ENCODE results near the gene VWC2L. TPM values are rescaled to one million over a fixed set of nuclear protein-coding genes. Genes with fewer than 3 reads are reported as not detected.

Gene VWC2L
- total RNA-seq, 4 donors from 2014 or later = 0.32 TPM; not detected in 3

DNA sequence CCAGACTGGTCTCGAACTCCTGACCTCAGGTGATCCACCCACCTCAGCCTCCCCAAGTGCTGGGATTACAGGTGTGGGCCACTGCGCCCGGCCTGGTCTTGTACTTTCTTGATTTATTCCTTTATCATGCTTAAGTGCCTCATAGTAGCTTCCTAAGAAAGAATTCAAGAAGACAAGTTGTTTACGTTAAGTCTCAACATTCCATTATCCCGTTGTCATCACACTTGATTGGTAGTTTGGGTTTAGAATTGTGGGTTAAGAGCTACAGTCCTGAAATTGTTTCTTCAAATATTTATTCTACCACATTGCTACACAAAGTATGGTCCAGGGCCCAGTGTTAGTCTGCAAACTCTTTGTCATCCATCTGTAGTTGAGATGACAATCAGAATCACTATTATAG, 194.0 kb downstream of the VWC2L start:
- no peak overlapping the region for H3K27ac ChIP-seq
- intact Hi-C loops (cut with DNase I; ENCODE audit: low total_unique reads) = no loop called here
- WGBS, 2 donors (ENCODE audit: low coverage in 1 of 2) = 73 to 77% methylated on average over 5 of the region's 5 CpGs
- H3K9me3 ChIP-seq = no peaks in the 10 kb centered on the region
- TF ChIP-seq CTCF (IDR thresholded peaks at IDR 0.05) (no peak), EP300 (IDR thresholded peaks at IDR 0.05; ENCODE audit: low read depth) (no peak), POLR2AphosphoS5 (IDR thresholded peaks at IDR 0.05) (no peak), POLR2A (IDR thresholded peaks at IDR 0.05) (no peak)
- DNase-seq = no peak
- H3K4me3 ChIP-seq = no peak overlapping the region
- in situ Hi-C loops (cut with MboI; ENCODE audit: low pct_ligation_motif_present in 1 of 4, low pct_unique_long_range_greater_than_20kb in 1 of 4, low sequenced_read_pairs in 3 of 4) = no loop called here
- H3K27me3 ChIP-seq = no peaks in the 10 kb centered on the region
- H3K36me3 ChIP-seq = no peaks in the 10 kb centered on the region
- no peaks in the 10 kb centered on the region for H3K4me1 ChIP-seq

- Histone ChIP-seq H3K4me3 (no peak overlapping the region), H3K4me1 (no peaks in the 10 kb centered on the region), H3K36me3 (no peaks in the 10 kb centered on the region), H3K9me3 (no peaks in the 10 kb centered on the region), H3K27me3 (no peaks in the 10 kb centered on the region), H3K27ac (no peak overlapping the region)
- WGBS, 2 donors (ENCODE audit: low coverage in 1 of 2) = 83 to 85% methylated on average over 4 of the region's 4 CpGs
- in situ Hi-C loops (cut with MboI; ENCODE audit: low pct_ligation_motif_present in 1 of 4, low pct_unique_long_range_greater_than_20kb in 1 of 4, low sequenced_read_pairs in 3 of 4) (no loop called here), intact Hi-C loops (cut with DNase I; ENCODE audit: low total_unique reads) (no loop called here)
- DNase-seq = no peak
- no peak for TF ChIP-seq CTCF (IDR thresholded peaks at IDR 0.05)
- TF ChIP-seq EP300 (IDR thresholded peaks at IDR 0.05; ENCODE audit: low read depth) = no peak
- no peak for TF ChIP-seq POLR2A (IDR thresholded peaks at IDR 0.05)
- TF ChIP-seq POLR2AphosphoS5 (IDR thresholded peaks at IDR 0.05) = no peak
Measured at GRCh38 chr2:214607051-214607450, 196.2 kb downstream of the VWC2L start.

- no peaks in the 10 kb centered on the region for H3K4me1 ChIP-seq
- no peaks in the 10 kb centered on the region for H3K9me3 ChIP-seq
- intact Hi-C loops (cut with DNase I; ENCODE audit: low total_unique reads) = no loop called here
- H3K36me3 ChIP-seq = no peaks in the 10 kb centered on the region
- H3K27ac ChIP-seq = no peak overlapping the region
- in situ Hi-C loops (cut with MboI; ENCODE audit: low pct_ligation_motif_present in 1 of 4, low pct_unique_long_range_greater_than_20kb in 1 of 4, low sequenced_read_pairs in 3 of 4) = no loop called here
- WGBS, 2 donors (ENCODE audit: low coverage in 1 of 2) = 66 to 67% methylated on average over 1 of the region's 1 CpG
- TF ChIP-seq POLR2A (IDR thresholded peaks at IDR 0.05) = no peak
- TF ChIP-seq CTCF (IDR thresholded peaks at IDR 0.05) = no peak
- no peak for TF ChIP-seq EP300 (IDR thresholded peaks at IDR 0.05; ENCODE audit: low read depth)
- no peak for TF ChIP-seq POLR2AphosphoS5 (IDR thresholded peaks at IDR 0.05)
- H3K4me3 ChIP-seq = no peak overlapping the region
- DNase-seq = no peak
- no peaks in the 10 kb centered on the region for H3K27me3 ChIP-seq
Measured at GRCh38 chr2:214611015-214611414, 200.2 kb downstream of the VWC2L start.

DNA sequence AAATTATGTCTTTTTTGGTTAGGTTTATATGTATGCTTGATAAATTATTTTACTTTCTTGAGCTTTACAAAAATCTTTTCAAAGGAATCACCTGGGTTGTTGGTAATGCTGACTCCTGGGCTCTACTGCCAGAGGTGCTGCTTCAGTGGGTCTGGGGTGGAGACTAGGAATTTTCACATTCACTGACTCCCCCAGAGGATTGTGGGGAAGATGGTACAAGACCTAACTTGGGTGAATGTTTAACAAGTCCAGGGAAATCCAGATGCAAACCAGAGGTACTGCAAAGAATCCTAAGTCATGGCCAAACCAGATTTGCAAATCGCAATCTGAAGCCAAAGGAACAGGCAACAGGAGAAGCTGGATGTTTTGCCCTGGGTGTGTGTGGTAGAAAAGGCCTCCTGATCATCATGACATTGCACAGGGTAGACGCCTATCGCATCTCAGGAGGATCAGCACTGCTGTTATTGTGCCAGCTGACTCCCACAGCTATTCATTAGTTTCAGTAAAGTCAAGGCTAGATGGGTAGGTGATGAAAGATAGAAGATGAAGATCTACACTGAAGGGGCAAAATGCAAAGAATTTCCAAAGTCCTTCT, 213.4 kb downstream of the VWC2L start:
- Histone ChIP-seq H3K9me3 (no peaks in the 10 kb centered on the region), H3K27me3 (no peaks in the 10 kb centered on the region), H3K36me3 (no peaks in the 10 kb centered on the region), H3K27ac (no peak overlapping the region), H3K4me1 (no peaks in the 10 kb centered on the region), H3K4me3 (no peak overlapping the region)
- in situ Hi-C loops (cut with MboI; ENCODE audit: low pct_ligation_motif_present in 1 of 4, low pct_unique_long_range_greater_than_20kb in 1 of 4, low sequenced_read_pairs in 3 of 4) (no loop called here), intact Hi-C loops (cut with DNase I; ENCODE audit: low total_unique reads) (no loop called here)
- DNase-seq = no peak
- TF ChIP-seq POLR2AphosphoS5 (IDR thresholded peaks at IDR 0.05) = no peak
- TF ChIP-seq POLR2A (IDR thresholded peaks at IDR 0.05) = no peak
- TF ChIP-seq EP300 (IDR thresholded peaks at IDR 0.05; ENCODE audit: low read depth) = no peak
- 79 to 83% methylated on average over 2 to 3 of the region's 3 CpGs for WGBS, 2 donors (ENCODE audit: low coverage in 1 of 2)

GRCh38 chr2:214628091-214628490, 217.2 kb downstream of the VWC2L start:
- H3K36me3 ChIP-seq = no peaks in the 10 kb centered on the region
- WGBS, 2 donors (ENCODE audit: low coverage in 1 of 2) = 66 to 100% methylated on average over 1 to 2 of the region's 2 CpGs
- no peaks in the 10 kb centered on the region for H3K4me1 ChIP-seq
- no peak overlapping the region for H3K27ac ChIP-seq
- no peaks in the 10 kb centered on the region for H3K9me3 ChIP-seq
- intact Hi-C loops (cut with DNase I; ENCODE audit: low total_unique reads) (no loop called here), in situ Hi-C loops (cut with MboI; ENCODE audit: low pct_ligation_motif_present in 1 of 4, low pct_unique_long_range_greater_than_20kb in 1 of 4, low sequenced_read_pairs in 3 of 4) (no loop called here)
- TF ChIP-seq POLR2A (IDR thresholded peaks at IDR 0.05) (no peak), POLR2AphosphoS5 (IDR thresholded peaks at IDR 0.05) (no peak), EP300 (IDR thresholded peaks at IDR 0.05; ENCODE audit: low read depth) (no peak), CTCF (IDR thresholded peaks at IDR 0.05) (no peak)
- H3K27me3 ChIP-seq = no peaks in the 10 kb centered on the region
- DNase-seq = no peak
- H3K4me3 ChIP-seq = no peak overlapping the region

Data from transverse colon (tissue), 4 donors.